SK-N-SH treated with all-trans-retinoic acid at 6 μM for 48 hours (cell line): ENCODE results near the gene SLC35F3.

Experiments used
- ATAC-seq: fragments of 200-7000 bp; cut with Tn5 transposase; 3 replicates; pipeline ENCODE4 v1.9.1; 2020; ENCODE audit warnings: mild to moderate bottlenecking, moderate library complexity
- ARNTL ChIP-seq: fragments of 450-650 bp; formaldehyde crosslinking; IDR thresholded peaks from 2 replicates; pipeline ENCODE4 v1.5.0; 2020; ENCODE audit warnings: low read depth, mild to moderate bottlenecking, moderate library complexity, borderline replicate concordance
- BACH2 ChIP-seq: fragments of 250-450 bp; sonication (Bioruptor Pico); IDR thresholded peaks from 2 replicates; pipeline ENCODE4 v1.9.0; 2021; ENCODE audit warnings: mild to moderate bottlenecking, borderline replicate concordance
- CSDC2 ChIP-seq: fragments of 250-450 bp; sonication (Bioruptor Pico); IDR thresholded peaks from 2 replicates; pipeline ENCODE4 v1.5.0; 2020; ENCODE audit warnings: mild to moderate bottlenecking, moderate library complexity
- ESRRG ChIP-seq: fragments of 250-450 bp; sonication (Bioruptor Pico); IDR thresholded peaks from 2 replicates; pipeline ENCODE4 v1.6.1; 2021; ENCODE audit warnings: mild to moderate bottlenecking
- GLIS3 ChIP-seq: fragments of 250-450 bp; sonication (Bioruptor Pico); IDR thresholded peaks from 2 replicates; pipeline ENCODE4 v1.5.0; 2020; ENCODE audit warnings: mild to moderate bottlenecking, moderate library complexity
- ISL1 ChIP-seq: fragments of 250-450 bp; sonication (Bioruptor Pico); IDR thresholded peaks from 2 replicates; pipeline ENCODE4 v2.1.2; 2022; ENCODE audit warnings: mild to moderate bottlenecking, moderate library complexity
- OSR1 ChIP-seq: fragments of 250-450 bp; sonication (Bioruptor Pico); IDR thresholded peaks from 2 replicates; pipeline ENCODE4 v1.8.0; 2022; ENCODE audit warnings: moderate library complexity, mild to moderate bottlenecking, inconsistent platforms
- PPARA ChIP-seq: fragments of 250-450 bp; sonication (Bioruptor Pico); IDR thresholded peaks from 2 replicates; pipeline ENCODE4 v1.5.0; 2020; ENCODE audit warnings: mild to moderate bottlenecking, borderline replicate concordance
- RARB ChIP-seq: fragments of 250-450 bp; sonication (Bioruptor Pico); IDR thresholded peaks from 2 replicates; pipeline ENCODE4 v1.8.0; 2021; ENCODE audit warnings: mild to moderate bottlenecking, moderate library complexity
- SNAI2 ChIP-seq: fragments of 250-450 bp; sonication (Bioruptor Pico); IDR thresholded peaks from 2 replicates; pipeline ENCODE4 v1.5.0; 2020; ENCODE audit warnings: mild to moderate bottlenecking, moderate library complexity
- TCF4 ChIP-seq: fragments of 250-450 bp; sonication (Bioruptor Pico); IDR thresholded peaks from 2 replicates; pipeline ENCODE4 v1.8.0; 2021; ENCODE audit warnings: mild to moderate bottlenecking, moderate library complexity, borderline replicate concordance
- ZC3H10 ChIP-seq: fragments of 250-450 bp; sonication (Bioruptor Pico); IDR thresholded peaks from 2 replicates; pipeline ENCODE4 v1.5.1; 2021; ENCODE audit warnings: mild to moderate bottlenecking, moderate library complexity
- ZFP3 ChIP-seq: fragments of 250-450 bp; sonication (Bioruptor Pico); IDR thresholded peaks from 2 replicates; pipeline ENCODE4 v1.5.0; 2020; ENCODE audit warnings: mild to moderate bottlenecking, moderate library complexity
- ZFP30 ChIP-seq: fragments of 450-650 bp; formaldehyde crosslinking; IDR thresholded peaks from 2 replicates; pipeline ENCODE4 v1.5.0; 2022; ENCODE audit warnings: mild to moderate bottlenecking, moderate library complexity
- ZNF565 ChIP-seq: fragments of 450-650 bp; formaldehyde crosslinking; conservative IDR thresholded peaks from 2 replicates; pipeline ENCODE4 v1.5.0; 2020; ENCODE audit warnings: low read depth, mild to moderate bottlenecking, moderate library complexity
- ZNF70 ChIP-seq: fragments of 450-650 bp; formaldehyde crosslinking; IDR thresholded peaks from 2 replicates; pipeline ENCODE4 v1.5.0; 2020; ENCODE audit warnings: mild to moderate bottlenecking, moderate library complexity
- TF ChIP-seq, protein P1 (sequence below): fragments of 250-450 bp; sonication (Bioruptor Pico); IDR thresholded peaks from 2 replicates; pipeline ENCODE4 v1.8.0; 2021; ENCODE audit warnings: low read depth, mild to moderate bottlenecking, moderate library complexity, borderline replicate concordance
- TF ChIP-seq, protein P2 (sequence below): fragments of 250-450 bp; sonication (Bioruptor Pico); IDR thresholded peaks from 2 replicates; pipeline ENCODE4 v1.8.0; 2020; ENCODE audit warnings: mild to moderate bottlenecking, moderate library complexity, borderline replicate concordance
- TF ChIP-seq, protein P3 (sequence below): fragments of 250-450 bp; sonication (Bioruptor Pico); IDR thresholded peaks from 2 replicates; pipeline ENCODE4 v1.5.1; 2020; ENCODE audit warnings: low read depth, mild to moderate bottlenecking, moderate library complexity
- TF ChIP-seq, protein P4 (sequence below): fragments of 250-450 bp; sonication (Bioruptor Pico); IDR thresholded peaks from 2 replicates; pipeline ENCODE4 v1.5.0; 2020; ENCODE audit warnings: mild to moderate bottlenecking, moderate library complexity

SLC35F3 gene

DNA sequence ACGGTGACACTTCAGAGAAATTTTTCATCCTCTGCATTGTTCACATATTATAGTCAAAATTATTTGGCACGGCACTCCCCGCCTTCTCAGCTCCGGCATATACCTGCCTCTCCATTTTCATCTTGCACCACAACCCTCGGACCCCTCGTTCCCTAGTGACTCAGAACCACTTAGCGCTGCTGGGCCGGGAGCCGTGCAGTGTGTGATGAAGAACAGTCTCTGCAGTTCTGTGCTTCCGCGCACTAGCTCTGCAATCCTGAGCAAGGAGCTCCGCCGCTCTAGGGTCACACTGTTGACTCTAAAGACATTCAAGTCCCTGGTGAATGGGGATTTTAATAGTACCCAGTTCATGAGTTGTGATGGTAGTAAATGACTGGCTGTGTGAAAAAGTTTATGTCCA lies 221.2 kb downstream of the SLC35F3 start:
- ATAC-seq, result no peak
- no peak for TF ChIP-seq CSDC2 (CRISPR knock-in tag)
- TF ChIP-seq, protein P1, sequence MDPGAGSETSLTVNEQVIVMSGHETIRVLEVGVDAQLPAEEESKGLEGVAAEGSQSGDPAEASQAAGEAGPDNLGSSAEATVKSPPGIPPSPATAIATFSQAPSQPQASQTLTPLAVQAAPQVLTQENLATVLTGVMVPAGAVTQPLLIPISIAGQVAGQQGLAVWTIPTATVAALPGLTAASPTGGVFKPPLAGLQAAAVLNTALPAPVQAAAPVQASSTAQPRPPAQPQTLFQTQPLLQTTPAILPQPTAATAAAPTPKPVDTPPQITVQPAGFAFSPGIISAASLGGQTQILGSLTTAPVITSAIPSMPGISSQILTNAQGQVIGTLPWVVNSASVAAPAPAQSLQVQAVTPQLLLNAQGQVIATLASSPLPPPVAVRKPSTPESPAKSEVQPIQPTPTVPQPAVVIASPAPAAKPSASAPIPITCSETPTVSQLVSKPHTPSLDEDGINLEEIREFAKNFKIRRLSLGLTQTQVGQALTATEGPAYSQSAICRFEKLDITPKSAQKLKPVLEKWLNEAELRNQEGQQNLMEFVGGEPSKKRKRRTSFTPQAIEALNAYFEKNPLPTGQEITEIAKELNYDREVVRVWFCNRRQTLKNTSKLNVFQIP, result no peak
- no peak for TF ChIP-seq GLIS3 (CRISPR knock-in tag)
- TF ChIP-seq, protein P2, sequence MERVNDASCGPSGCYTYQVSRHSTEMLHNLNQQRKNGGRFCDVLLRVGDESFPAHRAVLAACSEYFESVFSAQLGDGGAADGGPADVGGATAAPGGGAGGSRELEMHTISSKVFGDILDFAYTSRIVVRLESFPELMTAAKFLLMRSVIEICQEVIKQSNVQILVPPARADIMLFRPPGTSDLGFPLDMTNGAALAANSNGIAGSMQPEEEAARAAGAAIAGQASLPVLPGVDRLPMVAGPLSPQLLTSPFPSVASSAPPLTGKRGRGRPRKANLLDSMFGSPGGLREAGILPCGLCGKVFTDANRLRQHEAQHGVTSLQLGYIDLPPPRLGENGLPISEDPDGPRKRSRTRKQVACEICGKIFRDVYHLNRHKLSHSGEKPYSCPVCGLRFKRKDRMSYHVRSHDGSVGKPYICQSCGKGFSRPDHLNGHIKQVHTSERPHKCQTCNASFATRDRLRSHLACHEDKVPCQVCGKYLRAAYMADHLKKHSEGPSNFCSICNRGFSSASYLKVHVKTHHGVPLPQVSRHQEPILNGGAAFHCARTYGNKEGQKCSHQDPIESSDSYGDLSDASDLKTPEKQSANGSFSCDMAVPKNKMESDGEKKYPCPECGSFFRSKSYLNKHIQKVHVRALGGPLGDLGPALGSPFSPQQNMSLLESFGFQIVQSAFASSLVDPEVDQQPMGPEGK (CRISPR knock-in tag), result no peak
- TF ChIP-seq BACH2, result no peak
- TF ChIP-seq ZC3H10, result no peak
- no peak for TF ChIP-seq ZNF565 (CRISPR knock-in tag)
- TF ChIP-seq ZNF70 (CRISPR knock-in tag), result no peak
- no peak for TF ChIP-seq ARNTL (CRISPR knock-in tag)

DNA sequence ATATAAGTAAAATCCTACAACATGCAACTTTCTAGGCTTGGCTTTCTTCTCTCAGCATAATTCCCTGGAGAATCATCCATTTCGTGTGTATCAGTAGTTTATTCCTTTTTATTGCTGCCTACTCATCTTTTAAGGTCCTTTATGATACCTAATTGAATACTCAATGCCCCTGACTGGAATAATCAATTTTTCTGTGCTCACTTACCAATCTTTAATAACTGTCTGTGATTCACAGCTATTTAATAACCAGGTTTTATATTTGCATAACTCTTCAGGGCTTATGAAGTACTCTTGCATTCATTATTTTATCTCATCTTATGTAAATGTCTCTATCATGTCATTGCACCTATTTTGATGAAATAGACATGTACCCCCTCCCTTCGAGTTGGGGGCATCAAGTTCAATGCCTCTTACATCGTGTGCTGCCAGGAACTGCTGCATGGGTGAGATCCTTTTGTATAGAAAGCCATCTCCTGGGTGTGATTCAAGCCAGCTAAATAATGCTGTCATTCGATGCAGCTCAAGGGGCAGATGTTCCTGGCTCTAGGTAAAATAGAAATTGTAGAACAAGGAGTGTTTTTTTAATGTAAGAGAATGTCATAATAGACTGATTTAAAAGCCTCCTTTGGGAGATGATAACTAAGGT lies 222.7 kb downstream of the SLC35F3 start:
- no peak for ATAC-seq
- TF ChIP-seq, protein P1, result no peak
- TF ChIP-seq ESRRG (CRISPR knock-in tag) (no peak), ZNF565 (CRISPR knock-in tag) (no peak), ARNTL (CRISPR knock-in tag) (no peak), ZFP3 (no peak), PPARA (CRISPR knock-in tag) (no peak), RARB (CRISPR knock-in tag) (no peak), ISL1 (CRISPR knock-in tag) (no peak), SNAI2 (CRISPR knock-in tag) (no peak), ZC3H10 (no peak), OSR1 (no peak), BACH2 (no peak), ZFP30 (CRISPR knock-in tag) (no peak), GLIS3 (CRISPR knock-in tag) (no peak), TCF4 (CRISPR knock-in tag) (no peak), CSDC2 (CRISPR knock-in tag) (no peak)
- TF ChIP-seq, protein P3, sequence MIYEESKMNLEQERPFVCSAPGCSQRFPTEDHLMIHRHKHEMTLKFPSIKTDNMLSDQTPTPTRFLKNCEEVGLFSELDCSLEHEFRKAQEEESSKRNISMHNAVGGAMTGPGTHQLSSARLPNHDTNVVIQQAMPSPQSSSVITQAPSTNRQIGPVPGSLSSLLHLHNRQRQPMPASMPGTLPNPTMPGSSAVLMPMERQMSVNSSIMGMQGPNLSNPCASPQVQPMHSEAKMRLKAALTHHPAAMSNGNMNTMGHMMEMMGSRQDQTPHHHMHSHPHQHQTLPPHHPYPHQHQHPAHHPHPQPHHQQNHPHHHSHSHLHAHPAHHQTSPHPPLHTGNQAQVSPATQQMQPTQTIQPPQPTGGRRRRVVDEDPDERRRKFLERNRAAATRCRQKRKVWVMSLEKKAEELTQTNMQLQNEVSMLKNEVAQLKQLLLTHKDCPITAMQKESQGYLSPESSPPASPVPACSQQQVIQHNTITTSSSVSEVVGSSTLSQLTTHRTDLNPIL (CRISPR knock-in tag), result no peak
- TF ChIP-seq, protein P2 (CRISPR knock-in tag), result no peak
- TF ChIP-seq, protein P4, sequence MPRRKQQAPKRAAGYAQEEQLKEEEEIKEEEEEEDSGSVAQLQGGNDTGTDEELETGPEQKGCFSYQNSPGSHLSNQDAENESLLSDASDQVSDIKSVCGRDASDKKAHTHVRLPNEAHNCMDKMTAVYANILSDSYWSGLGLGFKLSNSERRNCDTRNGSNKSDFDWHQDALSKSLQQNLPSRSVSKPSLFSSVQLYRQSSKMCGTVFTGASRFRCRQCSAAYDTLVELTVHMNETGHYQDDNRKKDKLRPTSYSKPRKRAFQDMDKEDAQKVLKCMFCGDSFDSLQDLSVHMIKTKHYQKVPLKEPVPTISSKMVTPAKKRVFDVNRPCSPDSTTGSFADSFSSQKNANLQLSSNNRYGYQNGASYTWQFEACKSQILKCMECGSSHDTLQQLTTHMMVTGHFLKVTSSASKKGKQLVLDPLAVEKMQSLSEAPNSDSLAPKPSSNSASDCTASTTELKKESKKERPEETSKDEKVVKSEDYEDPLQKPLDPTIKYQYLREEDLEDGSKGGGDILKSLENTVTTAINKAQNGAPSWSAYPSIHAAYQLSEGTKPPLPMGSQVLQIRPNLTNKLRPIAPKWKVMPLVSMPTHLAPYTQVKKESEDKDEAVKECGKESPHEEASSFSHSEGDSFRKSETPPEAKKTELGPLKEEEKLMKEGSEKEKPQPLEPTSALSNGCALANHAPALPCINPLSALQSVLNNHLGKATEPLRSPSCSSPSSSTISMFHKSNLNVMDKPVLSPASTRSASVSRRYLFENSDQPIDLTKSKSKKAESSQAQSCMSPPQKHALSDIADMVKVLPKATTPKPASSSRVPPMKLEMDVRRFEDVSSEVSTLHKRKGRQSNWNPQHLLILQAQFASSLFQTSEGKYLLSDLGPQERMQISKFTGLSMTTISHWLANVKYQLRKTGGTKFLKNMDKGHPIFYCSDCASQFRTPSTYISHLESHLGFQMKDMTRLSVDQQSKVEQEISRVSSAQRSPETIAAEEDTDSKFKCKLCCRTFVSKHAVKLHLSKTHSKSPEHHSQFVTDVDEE, result no peak
